SIG-M5 treated with dmso at 0.1 percent for 504 hours (cell line): Measurements from ENCODE around the gene ZSCAN5C.
"Not testable (repeated sequence)": the region's sequence is repeated elsewhere in the genome, so short reads cannot be mapped to it uniquely, and the experiment has no call there.

Experiments
- DNase-seq: peaks from one replicate; lab custom pipeline; 2025; ENCODE audit not compliant: unreplicated experiment; lab: John Stamatoyannopoulos, UW

The ZSCAN5C gene

DNA sequence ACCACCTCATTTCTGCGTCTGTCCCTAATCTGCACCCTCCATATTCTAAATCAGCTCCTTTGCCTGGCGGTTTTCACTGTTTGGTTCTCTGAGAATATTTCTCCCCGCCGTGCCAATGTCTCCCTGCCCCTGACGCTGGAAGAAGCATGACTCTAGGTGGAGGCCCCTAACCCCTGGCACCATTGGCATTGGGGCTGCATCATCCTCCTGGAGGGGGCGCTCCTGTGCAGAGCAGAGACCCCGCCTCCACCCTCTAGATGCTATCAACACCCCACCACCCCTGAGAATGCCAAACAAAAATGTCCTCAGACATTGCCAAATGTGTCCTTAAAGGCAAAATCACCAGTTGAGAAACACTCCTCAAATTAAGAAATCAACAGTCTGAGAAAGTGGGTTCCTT is 11.0 kb upstream of the ZSCAN5C start:
- DNase-seq, result no peak

DNA sequence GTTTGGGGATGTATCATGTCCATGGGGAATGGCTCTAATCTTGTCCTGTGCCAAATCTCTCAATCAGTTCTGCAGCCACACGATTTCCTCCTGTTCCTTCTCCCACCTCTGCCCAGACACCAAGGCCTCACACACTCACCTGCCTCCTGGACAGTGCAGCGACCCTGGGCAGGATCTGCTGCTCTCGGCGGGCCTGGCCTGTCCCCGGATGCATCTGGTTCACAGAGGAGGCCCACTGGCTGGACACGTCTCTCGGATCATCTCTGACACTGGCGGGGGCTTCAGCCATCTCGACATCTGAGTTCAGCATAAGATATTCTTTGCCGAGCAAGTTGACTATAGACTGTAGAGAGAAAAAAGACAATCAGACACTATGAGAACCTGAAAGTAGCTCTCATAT is 10.4 kb upstream of the ZSCAN5C start:
- DNase-seq, result no peak

DNA sequence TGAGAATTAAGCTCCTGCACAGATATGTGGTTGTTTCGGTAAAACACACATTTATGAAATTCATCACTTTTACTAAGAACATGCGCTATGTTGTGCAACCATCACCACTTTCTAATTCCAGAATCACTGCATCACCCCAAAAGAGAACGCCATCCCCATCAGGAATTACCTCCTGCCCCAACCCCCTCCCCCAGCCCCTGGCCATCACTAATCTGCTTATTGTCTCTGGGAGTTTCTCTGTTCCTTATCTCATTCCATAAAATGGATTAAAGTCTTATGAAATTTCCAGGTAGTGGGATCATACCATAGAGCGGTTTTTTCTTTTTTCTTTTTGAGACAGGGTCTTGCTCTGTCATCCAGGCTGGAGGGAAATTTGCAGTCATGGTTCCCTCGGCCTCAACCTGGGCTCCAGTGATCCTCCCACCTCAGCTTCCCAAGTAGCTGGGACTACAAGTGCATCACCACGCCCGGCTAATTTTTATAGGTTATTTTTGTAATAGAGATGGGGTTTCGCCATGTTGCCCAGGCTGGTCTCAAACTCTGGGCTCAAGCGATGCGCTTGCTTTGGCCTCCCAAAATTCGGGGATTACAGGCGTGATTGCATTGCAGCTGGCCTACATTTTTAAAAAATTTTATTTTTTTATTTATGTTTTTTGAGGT is 8.0 kb upstream of the ZSCAN5C start:
- DNase-seq, result no peak

DNA sequence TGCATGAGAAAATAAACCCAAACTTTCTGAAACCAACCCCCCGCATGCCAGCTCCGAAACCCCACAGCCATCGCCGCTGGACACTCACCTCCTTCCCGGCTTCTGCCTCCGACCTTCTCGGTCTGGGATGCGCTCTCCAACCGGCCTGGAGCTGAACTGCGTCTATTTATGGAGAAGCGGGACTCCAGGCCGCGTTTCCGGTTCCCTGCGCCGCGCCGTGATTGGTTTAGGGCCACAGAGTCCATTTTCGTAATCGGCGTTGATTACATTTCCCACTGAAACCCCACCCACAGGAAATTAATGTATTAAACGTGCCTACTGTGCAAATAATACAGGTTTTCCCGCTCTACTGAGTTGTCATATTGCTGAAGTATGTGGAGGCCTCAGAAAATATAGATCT is 4.4 kb upstream of the ZSCAN5C start, which contains the start of gene ZSCAN5B:
Gene ZSCAN5B, minus strand, starts transcription at position 138 of the 400 bp plus-strand sequence. CDS start 4,731 bp downstream, outside the sequence.
- DNase-seq, result not testable (repeated sequence)

DNA sequence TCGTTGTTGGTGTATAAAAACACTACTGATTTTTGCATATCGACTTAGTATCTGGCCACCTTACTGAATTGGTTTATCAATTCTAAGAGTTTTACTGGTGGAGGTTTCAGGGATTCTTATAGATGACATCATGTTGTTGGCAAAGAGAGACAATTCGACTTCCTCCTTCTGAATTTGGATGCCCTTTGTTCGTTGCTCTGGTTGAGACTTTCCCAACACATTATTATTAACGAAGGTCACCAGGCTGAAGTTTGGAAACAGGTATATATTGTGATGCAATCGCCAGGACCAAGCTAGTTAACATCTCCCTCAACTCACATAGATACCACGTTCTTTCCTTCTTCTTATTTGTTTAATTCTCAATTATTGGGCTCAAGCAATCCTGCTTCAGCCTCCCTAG is 2.4 kb upstream of the ZSCAN5C start:
- DNase-seq, result peak; percentile 6

DNA sequence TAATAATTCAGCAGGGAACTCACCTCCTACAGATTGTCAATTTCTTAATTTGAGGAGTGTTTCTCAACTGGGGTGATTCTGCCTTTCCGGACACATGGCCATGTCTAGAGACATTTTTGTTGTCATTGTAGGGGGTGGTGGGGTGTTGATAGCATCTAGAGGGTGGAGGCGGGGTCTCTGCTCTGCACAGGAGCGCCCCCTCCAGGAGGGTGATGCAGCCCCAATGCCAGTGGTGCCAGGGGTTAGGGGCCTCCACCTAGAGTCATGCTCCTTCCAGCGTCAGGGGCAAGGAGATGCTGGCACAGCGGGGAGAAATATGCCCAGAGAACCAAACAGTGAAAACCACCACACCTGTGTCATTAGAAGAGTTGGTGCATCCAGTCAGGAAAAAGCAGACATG is 5.5 kb downstream of the ZSCAN5C start:
- not testable (repeated sequence) for DNase-seq

DNA sequence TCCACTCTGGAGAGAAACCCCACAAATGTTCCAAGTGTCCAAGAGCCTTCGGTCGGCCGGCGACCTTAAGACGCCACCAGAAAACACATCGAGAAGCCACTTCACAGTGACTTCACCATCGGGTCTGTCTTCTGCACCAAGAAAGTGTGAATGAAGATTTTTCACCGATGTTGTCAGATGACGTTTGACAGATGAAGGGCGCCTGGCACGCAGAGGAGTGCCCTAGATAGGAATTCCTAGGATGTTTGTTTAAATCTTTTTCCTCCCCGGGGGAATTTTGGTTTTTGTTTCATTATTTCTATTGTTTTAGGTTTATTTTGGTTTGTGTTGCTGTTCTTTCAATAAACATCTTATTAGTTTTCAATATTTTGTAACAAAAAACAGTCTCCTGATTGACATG is 7.0 kb downstream of the ZSCAN5C start:
- DNase-seq, result no peak

DNA sequence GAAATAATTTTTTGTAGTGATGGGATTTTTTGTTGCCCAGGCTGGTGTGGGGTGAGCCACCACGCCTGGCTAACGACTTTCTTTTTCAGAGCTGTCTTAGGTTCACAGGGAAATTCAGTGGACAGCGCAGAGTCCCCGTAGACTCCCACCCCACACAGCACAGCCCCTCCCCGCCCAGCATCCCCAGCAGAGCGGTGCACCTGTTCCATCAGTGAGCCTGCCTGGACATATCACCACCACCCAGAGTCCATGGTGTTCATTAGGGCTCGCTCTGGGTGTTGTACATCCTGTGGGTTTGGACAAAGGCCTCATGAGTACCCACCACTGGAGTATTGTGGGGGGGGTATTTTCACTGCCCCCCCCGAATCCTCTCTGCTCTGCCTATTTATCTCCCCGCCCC is 8.0 kb downstream of the ZSCAN5C start:
- DNase-seq, result not testable (repeated sequence)

DNA sequence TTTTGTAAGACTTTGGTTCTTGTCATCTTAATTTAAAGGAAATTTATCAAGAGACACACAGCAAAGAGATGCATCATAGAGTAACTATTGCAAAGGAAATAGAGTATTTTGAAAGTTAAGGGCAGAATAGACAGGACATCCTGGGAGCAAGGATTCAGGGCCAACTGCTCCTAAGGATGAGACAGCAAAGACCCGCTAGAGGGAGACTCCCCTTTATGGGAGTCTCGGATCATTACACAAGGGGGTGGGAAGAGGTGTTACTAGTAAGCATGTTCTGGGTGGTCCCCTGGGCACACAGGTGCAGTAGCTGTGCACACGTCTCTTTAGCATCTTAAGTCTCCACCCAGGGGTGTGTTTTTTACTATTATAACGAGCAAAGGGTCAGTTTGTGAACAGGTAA is 9.6 kb downstream of the ZSCAN5C start:
- DNase-seq, result no peak

DNA sequence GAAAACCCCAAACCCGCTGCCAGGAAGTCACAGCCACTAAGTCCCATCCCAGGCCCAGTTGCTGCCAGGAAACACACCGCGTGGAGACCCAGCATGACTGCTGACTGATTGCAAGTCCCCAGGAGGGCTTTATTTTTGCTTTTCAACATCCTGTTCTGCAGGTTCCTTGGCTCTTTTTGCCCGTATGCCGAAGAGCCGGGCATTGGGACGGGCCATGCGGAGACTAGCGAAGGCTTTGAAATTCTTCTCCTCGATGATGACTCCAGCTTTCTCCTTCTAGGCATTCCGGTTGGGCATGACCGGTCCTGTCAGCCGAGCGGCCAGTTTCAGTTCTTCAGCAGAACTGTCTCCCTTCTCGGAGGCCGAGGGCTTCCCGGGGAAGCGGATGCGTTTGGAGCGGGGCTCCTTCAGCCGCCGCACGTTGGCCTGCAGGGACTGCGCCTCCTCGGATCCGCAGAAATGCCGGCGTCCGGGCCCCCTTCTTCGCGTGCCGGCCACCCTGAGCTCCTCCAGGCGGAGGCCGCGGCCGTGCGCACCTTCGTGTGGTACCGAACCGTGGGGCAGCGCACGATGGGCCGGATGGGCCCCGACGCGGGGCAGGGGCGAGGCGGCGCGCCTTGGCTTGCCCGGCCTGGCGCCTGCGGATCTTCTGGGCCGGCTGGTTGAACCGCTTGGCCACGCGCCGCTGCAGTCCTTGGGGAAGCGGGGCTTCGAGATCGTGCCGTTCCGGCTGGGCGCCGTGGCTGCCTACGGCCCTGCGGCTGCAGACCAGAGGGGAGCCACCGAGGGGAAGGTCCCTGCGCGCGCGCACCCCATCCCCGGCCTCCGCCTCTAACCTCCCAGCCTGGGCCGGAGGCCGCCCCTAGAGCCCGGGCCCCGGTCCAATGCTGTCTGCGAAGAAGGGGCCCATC is 15.2 kb downstream of the ZSCAN5C start:
- DNase-seq, result no peak

DNA sequence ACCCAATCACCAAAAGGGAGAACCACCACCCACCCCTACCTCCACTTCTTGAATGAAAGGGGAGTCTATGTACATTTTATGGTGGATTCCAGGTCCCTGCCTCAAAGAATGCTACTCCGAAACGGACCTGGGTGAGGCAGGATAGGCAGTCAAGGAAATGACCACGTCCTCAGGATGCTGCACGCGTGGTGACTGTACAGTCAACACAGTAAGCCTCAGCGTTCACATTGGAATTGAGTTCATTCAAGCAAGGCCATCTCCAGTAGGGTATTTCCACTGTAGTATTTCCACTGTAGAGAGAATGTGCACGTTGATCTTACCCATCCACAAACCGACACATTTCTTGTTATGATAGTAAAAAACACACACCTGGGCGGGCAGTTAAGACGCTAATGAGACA is 16.9 kb downstream of the ZSCAN5C start:
- DNase-seq, result no peak

DNA sequence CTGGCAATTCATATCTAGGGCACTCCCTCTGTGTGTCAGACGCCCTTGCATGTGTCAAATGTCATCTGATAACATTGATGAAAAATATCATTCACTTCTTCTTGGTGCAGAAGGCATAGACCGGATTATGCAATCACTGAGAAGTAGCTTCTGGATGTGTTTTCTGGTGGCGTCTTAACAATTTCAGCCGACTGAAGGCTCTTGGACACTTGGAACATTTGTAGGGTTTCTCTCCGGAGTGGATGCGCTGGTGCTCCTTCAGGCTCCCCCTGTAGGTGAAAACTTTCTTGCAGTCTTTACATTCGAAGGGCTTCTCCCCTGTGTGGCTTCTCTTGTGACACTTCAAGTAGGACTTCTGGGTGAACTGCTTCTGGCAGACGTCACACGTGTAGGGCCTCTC is 19.4 kb downstream of the ZSCAN5C start:
- not testable (repeated sequence) for DNase-seq

DNA sequence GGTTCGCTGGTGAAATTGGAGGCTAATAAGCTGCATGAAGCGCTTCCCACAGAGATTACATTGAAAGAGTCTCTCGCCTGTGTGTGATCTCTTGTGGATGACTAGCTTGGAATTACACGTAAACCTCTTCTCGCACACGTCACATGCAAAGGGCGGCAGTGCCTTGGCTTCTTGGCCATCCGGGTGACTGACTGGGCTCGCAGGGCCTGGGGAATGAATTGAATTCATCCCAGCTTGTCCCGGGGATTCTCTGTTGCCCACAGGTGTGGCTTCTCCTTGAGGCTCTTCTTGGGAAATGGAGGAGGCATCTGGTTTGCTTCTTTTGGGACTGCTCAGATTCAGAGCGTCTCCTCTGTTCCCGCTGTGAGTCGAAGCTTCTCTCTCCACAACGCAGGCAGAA is 19.8 kb downstream of the ZSCAN5C start:
- DNase-seq, result no peak

DNA sequence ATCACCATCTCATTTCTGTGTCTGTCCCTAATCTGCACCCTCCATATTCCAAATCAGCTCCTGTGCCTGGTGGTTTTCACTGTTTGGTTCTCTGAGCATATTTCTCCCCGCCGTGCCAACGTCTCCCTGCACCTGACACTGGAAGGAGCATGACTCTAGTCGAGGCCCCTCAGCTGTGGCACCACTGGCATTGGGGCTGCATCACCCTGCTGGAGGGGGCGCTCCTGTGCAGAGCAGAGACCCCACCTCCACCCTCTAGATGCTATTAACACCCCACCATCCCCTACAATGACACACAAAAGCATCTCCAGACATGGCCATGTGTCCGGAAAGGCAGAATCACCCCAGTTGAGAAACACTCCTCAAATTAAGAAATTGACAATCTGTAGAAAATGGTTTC is 20.8 kb downstream of the ZSCAN5C start:
- DNase-seq, result no peak

DNA sequence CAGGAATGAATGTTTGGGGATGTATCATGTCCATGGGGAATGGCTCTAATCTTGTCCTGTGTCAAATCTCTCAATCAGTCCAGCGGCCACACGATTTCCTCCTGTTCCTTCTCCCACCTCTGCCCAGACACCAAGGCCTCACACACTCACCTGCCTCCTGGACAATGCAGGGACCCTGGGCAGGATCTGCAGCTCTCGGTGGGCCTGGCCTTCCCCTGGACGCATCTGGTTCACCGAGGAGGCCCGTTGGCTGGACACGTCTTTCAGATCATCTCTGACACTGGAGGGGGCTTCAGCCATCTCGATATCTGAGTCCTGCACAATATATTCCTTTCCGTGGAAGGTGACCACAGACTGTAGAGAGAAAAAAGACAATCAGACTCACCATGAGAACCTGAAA is 21.4 kb downstream of the ZSCAN5C start:
- DNase-seq, result no peak

DNA sequence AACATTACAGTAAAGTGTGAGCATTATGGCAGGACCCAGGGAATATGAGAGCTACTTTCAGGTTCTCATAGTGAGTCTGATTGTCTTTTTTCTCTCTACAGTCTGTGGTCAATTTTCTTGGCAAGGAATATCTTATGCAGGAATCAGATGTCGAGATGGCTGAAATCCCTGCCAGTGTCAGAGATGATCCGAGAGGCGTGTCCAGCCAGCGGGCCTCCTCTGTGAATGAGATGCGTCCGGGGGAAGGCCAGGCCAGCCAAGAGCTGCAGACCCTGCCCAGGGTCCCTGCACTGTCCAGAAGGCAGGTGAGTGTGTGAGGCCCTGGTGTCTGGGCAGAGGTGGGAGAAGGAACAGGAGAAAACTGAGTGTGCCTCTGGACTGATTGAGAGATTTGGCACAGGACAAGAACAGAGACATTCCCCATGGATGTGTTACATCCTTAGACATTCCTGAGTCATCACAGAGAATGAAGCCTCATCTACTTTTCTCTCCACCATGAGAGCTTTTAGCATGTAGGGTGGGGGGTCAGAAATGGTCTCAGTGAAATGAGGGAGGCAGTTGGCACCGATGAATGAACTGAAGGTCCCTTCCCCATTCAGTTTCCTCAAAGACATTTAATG is 43.2 kb downstream of the ZSCAN5C start:
- no peak for DNase-seq

DNA sequence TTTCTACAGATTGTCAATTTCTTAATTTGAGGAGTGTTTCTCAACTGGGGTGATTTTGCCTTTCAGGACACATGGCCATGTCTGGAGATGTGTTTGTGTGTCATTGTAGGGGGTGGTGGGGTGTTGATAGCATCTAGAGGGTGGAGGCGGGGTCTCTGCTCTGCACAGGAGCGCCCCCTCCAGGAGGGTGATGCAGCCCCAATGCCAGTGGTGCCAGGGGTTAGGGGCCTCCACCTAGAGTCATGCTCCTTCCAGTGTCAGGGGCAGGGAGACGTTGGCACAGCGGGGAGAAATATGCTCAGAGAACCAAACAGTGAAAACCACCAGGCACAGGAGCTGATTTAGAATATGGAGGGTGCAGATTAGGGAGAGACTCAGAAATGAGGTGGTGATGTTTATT is 43.7 kb downstream of the ZSCAN5C start:
- not testable (repeated sequence) for DNase-seq

DNA sequence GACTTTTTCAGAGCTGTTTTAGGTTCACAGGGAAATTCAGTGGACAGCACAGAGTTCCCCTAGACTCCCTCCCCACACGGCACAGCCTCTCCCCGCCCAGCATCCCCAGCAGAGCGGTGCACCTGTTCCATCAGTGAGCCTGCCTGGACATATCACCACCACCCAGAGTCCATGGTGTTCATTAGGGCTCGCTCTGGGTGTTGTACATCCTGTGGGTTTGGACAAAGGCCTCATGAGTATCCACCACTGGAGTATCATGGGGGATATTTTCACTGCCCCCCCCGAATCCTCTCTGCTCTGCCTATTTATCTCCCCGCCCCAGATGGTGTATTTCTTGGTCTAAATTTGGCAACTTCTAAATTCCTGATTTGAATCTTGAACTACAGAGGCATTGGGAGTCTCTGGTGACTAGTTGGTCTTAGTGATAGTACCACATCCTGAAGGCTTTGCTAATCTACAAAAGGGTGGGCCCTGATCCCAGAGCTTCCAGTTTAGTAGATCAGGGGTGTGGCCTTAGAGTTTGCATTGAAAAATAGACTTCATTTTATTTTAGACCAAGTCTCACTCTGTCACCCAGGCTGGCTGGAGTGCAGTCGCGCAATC is 46.8 kb downstream of the ZSCAN5C start:
- DNase-seq, result not testable (repeated sequence)

DNA sequence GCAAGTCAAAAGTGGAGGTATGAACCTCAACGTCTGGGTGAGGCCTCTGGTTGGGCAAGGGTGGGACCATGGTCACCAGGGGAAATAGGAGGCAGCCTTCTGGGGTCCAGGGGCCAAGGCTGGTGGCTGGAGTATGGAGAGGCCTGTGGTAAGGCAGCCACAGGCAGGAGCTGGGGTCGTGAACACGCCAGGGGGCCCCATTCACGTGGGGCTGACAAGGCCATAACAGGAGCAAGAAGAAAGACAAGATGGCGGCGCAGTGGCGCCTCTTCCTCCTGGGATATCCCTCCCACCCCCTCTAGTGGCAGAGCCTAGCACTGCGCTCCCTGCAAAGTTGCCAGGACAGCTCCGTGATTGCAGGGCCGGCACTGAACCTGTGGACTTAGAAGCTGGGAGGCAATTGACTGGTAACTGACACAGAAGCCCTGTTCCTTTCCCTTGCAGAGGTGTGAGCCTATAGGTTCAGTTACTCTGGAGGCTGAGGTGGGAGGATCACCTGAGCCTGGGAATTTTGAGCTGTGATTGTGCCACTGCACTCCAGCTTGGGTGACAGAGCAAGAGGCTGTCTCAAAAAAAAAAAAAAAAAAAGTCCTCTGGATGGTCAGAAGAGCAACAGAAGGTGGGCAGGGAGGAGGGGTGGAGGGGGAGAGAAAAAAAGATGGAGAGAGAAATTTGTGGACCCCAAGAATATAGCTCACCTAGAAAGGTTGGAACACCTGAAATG is 50.8 kb downstream of the ZSCAN5C start:
- DNase-seq, result peak; percentile 12

DNA sequence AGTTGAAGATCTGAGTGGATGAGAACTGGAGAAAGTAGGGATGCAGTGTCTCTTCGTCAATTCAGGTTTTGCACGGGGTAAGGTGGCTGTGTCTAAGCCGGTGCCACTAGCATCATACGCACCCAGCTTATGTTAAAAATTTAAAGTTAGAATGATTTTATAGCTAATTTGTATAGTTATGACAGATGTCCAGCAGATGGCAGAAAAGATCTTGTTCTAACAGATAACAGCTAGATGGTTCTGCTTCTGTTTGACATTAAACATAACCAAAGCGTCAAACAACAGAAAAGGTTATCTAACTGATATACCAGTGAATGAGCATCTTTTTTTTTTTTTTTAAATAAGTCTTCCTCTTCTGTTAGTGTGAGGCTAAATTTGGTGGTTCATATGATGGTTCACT is 51.7 kb downstream of the ZSCAN5C start:
- DNase-seq, result peak; percentile 57

DNA sequence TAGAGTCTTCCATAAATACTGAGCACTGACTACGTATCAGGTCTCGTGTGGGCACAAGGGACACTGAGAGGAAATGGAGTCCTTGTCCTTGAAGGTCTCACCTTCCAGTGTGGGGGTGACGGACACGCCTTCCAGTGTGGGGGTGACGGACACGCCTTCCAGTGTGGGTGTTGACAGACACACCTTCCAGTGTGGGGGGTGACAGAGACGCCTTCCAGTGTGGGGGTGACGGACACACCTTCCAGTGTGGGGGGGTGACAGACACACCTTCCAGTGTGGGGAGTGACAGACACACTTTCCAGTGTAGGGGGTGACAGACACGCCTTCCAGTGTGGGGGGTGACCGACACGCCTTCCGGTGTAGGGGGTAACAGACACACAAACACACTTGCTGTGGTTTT is 56.2 kb downstream of the ZSCAN5C start:
- no peak for DNase-seq
